DND-41 (cell line): ENCODE measurements around the gene TTLL3.

ENCODE experiments used
- CTCF ChIP-seq: IDR thresholded peaks from 2 replicates; pipeline ENCODE4 v1.5.1; 2012; ENCODE audit warnings: borderline replicate concordance, low read length, moderate library complexity, mild to moderate bottlenecking; ENCODE audit not compliant: poor library complexity, severe bottlenecking; ENCODE audit errors: extremely low read depth
- EZH2 ChIP-seq: IDR thresholded peaks from 3 replicates; pipeline ENCODE4 v1.6.1; 2012; ENCODE audit warnings: borderline replicate concordance, low read depth, mild to moderate bottlenecking, moderate library complexity, low read length, inconsistent platforms; ENCODE audit not compliant: severe bottlenecking

- TF ChIP-seq EZH2: no peak
- TF ChIP-seq CTCF: no peak
Measured at GRCh38 chr3:9846931-9847488, 36.9 kb downstream of the TTLL3 start.
